ENCODE results near the gene CPEB2.

Gene CPEB2

GRCh38 chr4:15005474-15006115 lies 3.3 kb downstream of the CPEB2 start:
- no peak for DNase-seq (ENCODE audit: low read depth)
- no peak for TF ChIP-seq CTCF (IDR thresholded peaks at IDR 0.05; ENCODE audit: low read depth, low read length, missing control alignments)
- peak overlapping the region; percentile 88 for H3K4me3 ChIP-seq (ENCODE audit: low read depth, low read length)
- in situ Hi-C loops (cut with HindIII; ENCODE audit: low sequenced_read_pairs): loop anchor here (25.0 kb wide), 1 partner anchor 1343 kb away; no protein-coding TSS in a partner anchor

DNA sequence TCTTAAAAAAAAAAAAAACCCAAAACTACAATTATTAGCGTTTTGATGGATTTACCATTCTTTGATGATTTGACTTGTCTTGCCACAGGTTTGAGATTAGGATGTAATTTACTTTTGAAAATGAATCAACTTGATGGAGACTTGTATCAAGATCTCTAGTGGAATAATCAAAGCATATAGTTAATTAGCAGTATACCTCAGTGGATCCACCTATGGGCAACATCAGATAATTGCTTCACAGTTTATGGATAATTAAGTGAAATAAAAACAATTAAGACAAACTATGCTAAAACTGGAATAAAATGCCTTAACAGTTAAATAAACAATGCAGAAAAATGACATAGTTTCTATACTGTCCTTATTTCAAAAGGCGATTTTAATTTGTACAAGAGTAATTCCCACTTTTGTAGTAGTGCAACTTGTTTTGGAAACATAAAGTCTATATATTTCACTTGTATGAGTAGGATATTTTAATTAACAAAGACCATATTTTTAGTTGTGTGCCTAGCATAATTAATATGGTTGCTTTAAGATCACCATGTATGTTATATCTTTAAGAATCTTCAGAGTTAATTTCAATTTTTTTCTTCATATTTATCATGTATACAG lies 4.2 kb downstream of the CPEB2 start:
- peak overlapping the region; percentile 88 for H3K4me3 ChIP-seq (ENCODE audit: low read depth, low read length)
- in situ Hi-C loops (cut with HindIII; ENCODE audit: low sequenced_read_pairs): loop anchor here (25.0 kb wide), 1 partner anchor 1344 kb away; no protein-coding TSS in a partner anchor
- TF ChIP-seq CTCF (IDR thresholded peaks at IDR 0.05; ENCODE audit: low read depth, low read length, missing control alignments): peak; percentile 27
- no peak for DNase-seq (ENCODE audit: low read depth)

DNA sequence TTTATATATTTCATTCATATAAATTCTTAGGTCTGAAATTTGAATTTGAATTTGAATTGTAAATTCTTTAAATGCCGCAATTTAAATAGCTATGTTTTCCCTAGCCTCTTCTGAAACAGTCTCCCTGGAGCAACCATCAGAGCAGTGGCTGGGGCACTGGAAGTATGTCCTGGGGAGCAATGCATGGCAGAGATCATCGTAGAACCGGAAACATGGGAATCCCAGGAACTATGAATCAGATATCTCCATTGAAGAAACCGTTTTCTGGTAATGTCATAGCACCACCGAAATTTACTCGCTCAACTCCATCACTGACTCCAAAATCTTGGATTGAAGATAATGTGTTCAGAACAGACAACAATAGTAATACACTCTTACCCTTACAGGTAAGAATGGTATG lies 4.9 kb downstream of the CPEB2 start:
- no peak for TF ChIP-seq CTCF (IDR thresholded peaks at IDR 0.05; ENCODE audit: low read depth, low read length, missing control alignments)
- no peak for DNase-seq (ENCODE audit: low read depth)
- in situ Hi-C loops (cut with HindIII; ENCODE audit: low sequenced_read_pairs): loop anchor here (25.0 kb wide), 1 partner anchor 1345 kb away; no protein-coding TSS in a partner anchor
- peak overlapping the region; percentile 21 for H3K4me3 ChIP-seq (ENCODE audit: low read depth, low read length)

DNA sequence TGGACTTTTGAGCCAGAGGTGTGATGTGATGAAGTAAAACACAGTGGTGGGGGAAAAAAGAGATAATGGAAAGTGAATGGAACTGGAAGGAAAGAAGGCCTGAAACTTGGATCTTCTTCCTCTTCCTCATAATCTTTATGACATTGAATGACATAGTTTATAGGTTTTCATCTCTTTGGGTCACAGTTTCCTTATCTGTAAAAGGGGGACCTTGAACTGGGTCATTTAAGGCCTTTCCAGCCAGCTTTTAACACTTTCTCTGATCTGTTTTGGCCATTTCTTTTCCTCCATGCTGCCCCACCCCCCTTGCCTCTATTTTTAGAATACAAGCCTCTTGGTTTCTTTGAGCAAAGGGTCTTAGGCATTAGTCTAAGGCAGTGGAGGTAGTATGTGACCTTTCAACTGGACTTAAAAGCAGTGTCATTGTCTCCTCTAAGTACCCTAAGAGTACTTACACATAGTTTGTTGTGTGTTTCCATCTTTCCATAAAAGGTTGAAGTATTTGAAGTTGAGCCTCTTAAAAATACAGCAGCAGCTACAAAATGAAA lies 7.8 kb downstream of the CPEB2 start:
- in situ Hi-C loops (cut with HindIII; ENCODE audit: low sequenced_read_pairs): loop anchor here (25.0 kb wide), 1 partner anchor 1348 kb away; no protein-coding TSS in a partner anchor
- no peak for TF ChIP-seq CTCF (IDR thresholded peaks at IDR 0.05; ENCODE audit: low read depth, low read length, missing control alignments)
- H3K4me3 ChIP-seq (ENCODE audit: low read depth, low read length): no peak overlapping the region
- no peak for DNase-seq (ENCODE audit: low read depth)

DNA sequence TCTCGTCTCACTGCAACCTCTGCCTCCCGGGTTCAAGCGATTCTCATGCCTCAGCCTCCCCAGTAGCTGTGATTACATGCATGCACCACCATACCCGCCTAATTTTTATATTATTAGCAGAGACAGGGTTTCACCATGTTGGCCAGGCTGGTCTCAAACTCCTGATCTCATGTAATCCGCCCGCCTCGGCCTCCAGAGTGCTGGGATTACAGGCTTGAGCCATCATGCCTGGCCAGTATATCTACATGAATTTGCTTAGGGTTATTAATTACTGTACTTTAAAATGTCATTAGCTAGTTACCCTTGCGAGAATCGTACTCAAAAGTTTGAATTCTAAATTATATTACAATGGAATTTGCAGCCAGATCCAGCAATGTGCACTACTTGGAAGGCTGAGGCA lies 8.9 kb downstream of the CPEB2 start:
- DNase-seq (ENCODE audit: low read depth): no peak
- in situ Hi-C loops (cut with HindIII; ENCODE audit: low sequenced_read_pairs): loop anchor here (25.0 kb wide), 1 partner anchor 1349 kb away; no protein-coding TSS in a partner anchor
- no peak for TF ChIP-seq CTCF (IDR thresholded peaks at IDR 0.05; ENCODE audit: low read depth, low read length, missing control alignments)
- no peak overlapping the region for H3K4me3 ChIP-seq (ENCODE audit: low read depth, low read length)

GRCh38 chr4:15012017-15012788 lies 9.9 kb downstream of the CPEB2 start:
- TF ChIP-seq CTCF (IDR thresholded peaks at IDR 0.05; ENCODE audit: low read depth, low read length, missing control alignments): no peak
- in situ Hi-C loops (cut with HindIII; ENCODE audit: low sequenced_read_pairs): loop anchor here (25.0 kb wide), 1 partner anchor 1350 kb away; no protein-coding TSS in a partner anchor
- H3K4me3 ChIP-seq (ENCODE audit: low read depth, low read length): no peak overlapping the region
- DNase-seq (ENCODE audit: low read depth): no peak
